WTC11 (cell line): Measurements from ENCODE around the gene COL20A1. TPM values are rescaled to one million over a fixed set of nuclear protein-coding genes. Genes with fewer than 3 reads are reported as not detected.

Experiments
- ATAC-seq: fragments of 200-7000 bp; cut with Tn5 transposase; 2 replicates; pipeline ENCODE4 v1.10.0; 2021; ENCODE audit warnings: mild to moderate bottlenecking, moderate library complexity
- CTCF ChIA-PET: fragments of 300-600 bp; sonication (Branson Sonifier 250); formaldehyde crosslinking; loops from one replicate; lab custom pipeline; 2021; ENCODE audit warnings: antibody characterized with exemption; lab: Charles Lee
- POLR2A ChIA-PET: fragments of 350-600 bp; sonication (Branson Sonifier 250); formaldehyde crosslinking; loops from one replicate; lab custom pipeline; 2021; ENCODE audit warnings: antibody characterized with exemption; lab: Charles Lee
- DNase-seq: peaks from one replicate; pipeline ENCODE4 v3.0.0; 2021; ENCODE audit warnings: low spot score
- H3K27ac Mint-ChIP-seq: 2 replicates; pipeline ENCODE4 v1.8.0; 2021; ENCODE audit warnings: mixed read lengths
- H3K27me3 Mint-ChIP-seq: 2 replicates; pipeline ENCODE4 v1.8.0; 2021; ENCODE audit warnings: low read depth, mild to moderate bottlenecking, moderate library complexity, mixed read lengths
- H3K36me3 Mint-ChIP-seq: 2 replicates; pipeline ENCODE4 v1.8.0; 2021; ENCODE audit warnings: mixed read lengths
- H3K4me1 Mint-ChIP-seq: 2 replicates; pipeline ENCODE4 v1.8.0; 2022; ENCODE audit warnings: mixed read lengths
- H3K4me3 Mint-ChIP-seq: 2 replicates; pipeline ENCODE4 v1.8.0; 2021; ENCODE audit warnings: mild to moderate bottlenecking, moderate library complexity, mixed read lengths
- H3K9me3 Mint-ChIP-seq: 2 replicates; pipeline ENCODE4 v1.8.0; 2021; ENCODE audit warnings: mixed read lengths
- AFF4 ChIP-seq: sonication (generic); formaldehyde crosslinking; IDR thresholded peaks from 2 replicates; pipeline ENCODE4 v1.8.1; 2023; ENCODE audit warnings: mild to moderate bottlenecking, missing genetic modification reagents, borderline replicate concordance
- FOXP1 ChIP-seq: sonication (generic); formaldehyde crosslinking; IDR thresholded peaks from 2 replicates; pipeline ENCODE4 v1.8.0; 2022; ENCODE audit warnings: missing genetic modification reagents, mild to moderate bottlenecking, moderate library complexity, borderline replicate concordance
- RELA ChIP-seq: sonication (generic); formaldehyde crosslinking; IDR thresholded peaks from 2 replicates; pipeline ENCODE4 v1.8.1; 2022; ENCODE audit warnings: missing genetic modification reagents, mild to moderate bottlenecking, borderline replicate concordance
- TEAD1 ChIP-seq: sonication (generic); formaldehyde crosslinking; IDR thresholded peaks from 2 replicates; pipeline ENCODE4 v1.8.0; 2022; ENCODE audit warnings: mild to moderate bottlenecking, missing genetic modification reagents
- ZBTB21 ChIP-seq: sonication (generic); formaldehyde crosslinking; IDR thresholded peaks from 2 replicates; pipeline ENCODE4 v1.8.1; 2023; ENCODE audit warnings: mild to moderate bottlenecking, missing genetic modification reagents, borderline replicate concordance
- ZNF671 ChIP-seq: fragments of 250-450 bp; sonication (Bioruptor Pico); IDR thresholded peaks from 2 replicates; pipeline ENCODE4 v1.8.0; 2021; ENCODE audit warnings: mild to moderate bottlenecking
- ZSCAN18 ChIP-seq: fragments of 250-450 bp; sonication (Bioruptor Pico); IDR thresholded peaks from 2 replicates; pipeline ENCODE4 v2.1.2; 2022; ENCODE audit warnings: mild to moderate bottlenecking, moderate library complexity
- total RNA-seq: library from RNA; stranded (reverse); gene quantifications from 3 replicates; pipeline ENCODE4 v1.2.3, GENCODE V29; 2021
- TF ChIP-seq, protein P1 (sequence below): sonication (generic); formaldehyde crosslinking; IDR thresholded peaks from 2 replicates; pipeline ENCODE4 v1.8.0; 2023; ENCODE audit warnings: missing genetic modification reagents
- TF ChIP-seq, protein P2 (sequence below): sonication (generic); formaldehyde crosslinking; IDR thresholded peaks from 2 replicates; pipeline ENCODE4 v1.8.1; 2023; ENCODE audit warnings: mild to moderate bottlenecking, missing genetic modification reagents, moderate library complexity
- TF ChIP-seq, protein P3 (sequence below): fragments of 200-600 bp; IDR thresholded peaks from 2 replicates; pipeline ENCODE4 v1.8.0; 2022; ENCODE audit warnings: antibody characterized with exemption
- TF ChIP-seq, protein P4 (sequence below): sonication (generic); formaldehyde crosslinking; IDR thresholded peaks from 2 replicates; pipeline ENCODE4 v1.8.0; 2022; ENCODE audit warnings: mild to moderate bottlenecking, missing genetic modification reagents

Gene COL20A1
- total RNA-seq, 1 experiment from 2014 or later = 1.3 TPM

DNA sequence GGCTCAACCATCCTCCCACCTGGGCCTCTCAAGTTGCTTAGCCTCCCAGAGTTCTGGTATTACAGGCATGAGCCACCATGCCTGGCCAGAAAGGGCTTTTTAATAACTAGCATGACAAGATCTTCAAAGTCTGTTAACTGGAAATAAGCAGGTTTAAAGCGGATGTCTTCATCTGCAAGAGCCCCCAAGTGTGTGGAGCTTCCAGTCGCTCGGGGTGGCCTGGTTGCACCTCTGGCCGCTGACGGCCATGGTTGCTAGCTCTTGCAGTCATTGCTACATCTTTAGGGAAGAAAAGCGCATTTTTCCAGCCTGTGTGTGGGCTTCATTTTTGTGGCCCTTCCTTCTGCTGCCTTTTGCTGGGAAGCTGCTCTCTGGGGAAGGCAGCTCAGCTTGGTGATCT lies 12.6 kb upstream of the COL20A1 start (continued):
- TF ChIP-seq, protein P1, sequence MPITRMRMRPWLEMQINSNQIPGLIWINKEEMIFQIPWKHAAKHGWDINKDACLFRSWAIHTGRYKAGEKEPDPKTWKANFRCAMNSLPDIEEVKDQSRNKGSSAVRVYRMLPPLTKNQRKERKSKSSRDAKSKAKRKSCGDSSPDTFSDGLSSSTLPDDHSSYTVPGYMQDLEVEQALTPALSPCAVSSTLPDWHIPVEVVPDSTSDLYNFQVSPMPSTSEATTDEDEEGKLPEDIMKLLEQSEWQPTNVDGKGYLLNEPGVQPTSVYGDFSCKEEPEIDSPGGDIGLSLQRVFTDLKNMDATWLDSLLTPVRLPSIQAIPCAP (CRISPR knock-in tag) = no peak
- TF ChIP-seq RELA (CRISPR knock-in tag) = no peak
- TF ChIP-seq TEAD1 = no peak
- TF ChIP-seq FOXP1 (CRISPR knock-in tag) = no peak
- TF ChIP-seq ZBTB21 = no peak

- Mint-ChIP-seq H3K27ac (no peak overlapping the region; the same call in 1 of the 2 replicates), H3K4me3 (no peak overlapping the region), H3K9me3 (no peaks in the 10 kb centered on the region), H3K27me3 (no peaks in the 10 kb centered on the region), H3K4me1 (no peaks in the 10 kb centered on the region), H3K36me3 (peaks cover 33% of the 10 kb centered on the region)
- ChIA-PET CTCF (interaction anchor here (0.6 to 4.7 kb wide), 22 partner anchors 8 to 756 kb away, joined by 3 to 66 read pairs (median 4); partner anchors contain the start of genes ARFGAP1 and BIRC7), POLR2A (no interaction called here)
- DNase-seq (peak; percentile 67), ATAC-seq (peak; percentile 91)
- TF ChIP-seq, protein P2, sequence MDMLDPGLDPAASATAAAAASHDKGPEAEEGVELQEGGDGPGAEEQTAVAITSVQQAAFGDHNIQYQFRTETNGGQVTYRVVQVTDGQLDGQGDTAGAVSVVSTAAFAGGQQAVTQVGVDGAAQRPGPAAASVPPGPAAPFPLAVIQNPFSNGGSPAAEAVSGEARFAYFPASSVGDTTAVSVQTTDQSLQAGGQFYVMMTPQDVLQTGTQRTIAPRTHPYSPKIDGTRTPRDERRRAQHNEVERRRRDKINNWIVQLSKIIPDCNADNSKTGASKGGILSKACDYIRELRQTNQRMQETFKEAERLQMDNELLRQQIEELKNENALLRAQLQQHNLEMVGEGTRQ (CRISPR knock-in tag) = no peak
- TF ChIP-seq, protein P3, sequence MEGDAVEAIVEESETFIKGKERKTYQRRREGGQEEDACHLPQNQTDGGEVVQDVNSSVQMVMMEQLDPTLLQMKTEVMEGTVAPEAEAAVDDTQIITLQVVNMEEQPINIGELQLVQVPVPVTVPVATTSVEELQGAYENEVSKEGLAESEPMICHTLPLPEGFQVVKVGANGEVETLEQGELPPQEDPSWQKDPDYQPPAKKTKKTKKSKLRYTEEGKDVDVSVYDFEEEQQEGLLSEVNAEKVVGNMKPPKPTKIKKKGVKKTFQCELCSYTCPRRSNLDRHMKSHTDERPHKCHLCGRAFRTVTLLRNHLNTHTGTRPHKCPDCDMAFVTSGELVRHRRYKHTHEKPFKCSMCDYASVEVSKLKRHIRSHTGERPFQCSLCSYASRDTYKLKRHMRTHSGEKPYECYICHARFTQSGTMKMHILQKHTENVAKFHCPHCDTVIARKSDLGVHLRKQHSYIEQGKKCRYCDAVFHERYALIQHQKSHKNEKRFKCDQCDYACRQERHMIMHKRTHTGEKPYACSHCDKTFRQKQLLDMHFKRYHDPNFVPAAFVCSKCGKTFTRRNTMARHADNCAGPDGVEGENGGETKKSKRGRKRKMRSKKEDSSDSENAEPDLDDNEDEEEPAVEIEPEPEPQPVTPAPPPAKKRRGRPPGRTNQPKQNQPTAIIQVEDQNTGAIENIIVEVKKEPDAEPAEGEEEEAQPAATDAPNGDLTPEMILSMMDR = 0 out of 2 replicates have a peak, but pooled peaks have one; percentile 39
Observed at GRCh38 chr20:63280929-63281545, 11.9 kb upstream of the COL20A1 start.

GRCh38 chr20:63281742-63282665 lies 11.0 kb upstream of the COL20A1 start:
- H3K36me3 Mint-ChIP-seq = peaks cover 26% of the 10 kb centered on the region
- no peak overlapping the region for H3K4me3 Mint-ChIP-seq
- DNase-seq = no peak
- H3K27me3 Mint-ChIP-seq = no peaks in the 10 kb centered on the region
- H3K4me1 Mint-ChIP-seq = no peaks in the 10 kb centered on the region
- no peaks in the 10 kb centered on the region for H3K9me3 Mint-ChIP-seq
- CTCF ChIA-PET = interaction anchor here (0.6 to 4.7 kb wide), 16 partner anchors 9 to 757 kb away, joined by 3 to 66 read pairs (median 4); partner anchors contain the start of genes ARFGAP1 and BIRC7
- TF ChIP-seq ZNF671 (CRISPR knock-in tag) = no peak
- TF ChIP-seq, protein P4, sequence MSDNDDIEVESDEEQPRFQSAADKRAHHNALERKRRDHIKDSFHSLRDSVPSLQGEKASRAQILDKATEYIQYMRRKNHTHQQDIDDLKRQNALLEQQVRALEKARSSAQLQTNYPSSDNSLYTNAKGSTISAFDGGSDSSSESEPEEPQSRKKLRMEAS (CRISPR knock-in tag) = no peak
- no peak for TF ChIP-seq AFF4 (CRISPR knock-in tag)
- TF ChIP-seq, protein P2 (CRISPR knock-in tag) = no peak
- TF ChIP-seq ZSCAN18 (CRISPR knock-in tag) = no peak
- TF ChIP-seq, all 79 proteins: peak for 0
- POLR2A ChIA-PET = no interaction called here
- no peak for ATAC-seq
- no peak overlapping the region for H3K27ac Mint-ChIP-seq
